ENCODE measurements around the gene BAX.

GRCh38 chr19:48958006-48958405 is 3.3 kb downstream of the BAX start:
- TF ChIP-seq CTCF (IDR thresholded peaks at IDR 0.05): no peak
- no peak for TF ChIP-seq POLR2A (IDR thresholded peaks at IDR 0.05)
